Amygdala (tissue), 56 donors: ENCODE measurements around the gene CMSS1.

Experiments
- DNase-seq, 56 donors: peaks; one replicate each; lab custom pipeline; 2025; lab: John Stamatoyannopoulos, UW

Gene CMSS1

DNA sequence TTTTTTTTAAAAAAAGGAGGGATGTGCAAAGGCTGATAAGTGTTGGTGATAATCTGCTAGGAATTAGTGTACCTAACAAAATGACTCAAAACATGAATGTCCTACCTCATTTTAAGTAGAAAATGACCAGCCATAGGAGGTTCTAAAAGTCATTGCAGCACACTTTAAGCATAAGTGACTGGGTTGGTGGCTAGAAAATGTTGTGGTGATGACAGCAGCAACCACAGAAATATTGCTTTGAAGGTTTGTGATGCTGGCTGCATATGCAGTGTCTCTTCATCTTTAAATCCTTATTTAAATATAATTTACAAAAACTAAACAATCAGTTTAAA is 55.2 kb downstream of the CMSS1 start:
- DNase-seq: no peak

DNA sequence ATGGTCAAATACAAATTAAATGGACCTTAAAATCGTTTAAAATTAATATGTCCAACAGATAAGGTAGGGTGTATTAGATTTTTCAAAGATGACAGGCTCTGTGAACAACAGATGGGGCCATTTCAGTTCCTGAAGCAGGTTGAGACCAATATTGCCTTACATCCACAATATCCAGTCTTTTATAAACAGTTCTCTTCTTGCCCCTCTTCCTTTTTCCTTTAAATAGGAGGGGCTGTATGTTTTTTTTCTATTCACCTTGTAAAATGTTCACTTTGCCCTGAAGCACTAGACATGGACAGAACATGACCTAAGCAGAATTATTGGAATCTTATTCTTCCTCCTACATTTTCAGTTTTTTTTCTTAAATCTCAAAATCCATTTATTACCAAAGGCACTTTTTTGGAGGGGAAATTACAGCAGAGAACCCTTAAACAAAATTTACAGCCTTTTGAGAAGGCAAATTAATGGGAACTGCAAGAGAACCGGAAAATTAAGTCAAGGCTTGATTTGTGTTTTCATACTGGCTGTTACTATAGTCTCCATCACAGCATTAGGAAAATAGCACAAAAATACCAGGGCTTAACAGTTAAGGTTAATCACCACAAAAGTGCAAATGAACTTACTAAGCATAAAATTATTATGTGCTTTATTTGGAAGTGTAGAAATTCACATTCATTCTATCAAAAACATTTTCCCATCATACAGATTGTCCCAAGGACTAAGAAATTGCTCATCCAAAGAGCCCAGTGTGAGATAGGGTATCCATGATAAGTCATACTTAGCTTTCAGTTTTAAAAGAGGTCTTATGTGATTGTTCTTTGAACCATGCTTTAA is 55.8 kb downstream of the CMSS1 start:
- no peak for DNase-seq

DNA sequence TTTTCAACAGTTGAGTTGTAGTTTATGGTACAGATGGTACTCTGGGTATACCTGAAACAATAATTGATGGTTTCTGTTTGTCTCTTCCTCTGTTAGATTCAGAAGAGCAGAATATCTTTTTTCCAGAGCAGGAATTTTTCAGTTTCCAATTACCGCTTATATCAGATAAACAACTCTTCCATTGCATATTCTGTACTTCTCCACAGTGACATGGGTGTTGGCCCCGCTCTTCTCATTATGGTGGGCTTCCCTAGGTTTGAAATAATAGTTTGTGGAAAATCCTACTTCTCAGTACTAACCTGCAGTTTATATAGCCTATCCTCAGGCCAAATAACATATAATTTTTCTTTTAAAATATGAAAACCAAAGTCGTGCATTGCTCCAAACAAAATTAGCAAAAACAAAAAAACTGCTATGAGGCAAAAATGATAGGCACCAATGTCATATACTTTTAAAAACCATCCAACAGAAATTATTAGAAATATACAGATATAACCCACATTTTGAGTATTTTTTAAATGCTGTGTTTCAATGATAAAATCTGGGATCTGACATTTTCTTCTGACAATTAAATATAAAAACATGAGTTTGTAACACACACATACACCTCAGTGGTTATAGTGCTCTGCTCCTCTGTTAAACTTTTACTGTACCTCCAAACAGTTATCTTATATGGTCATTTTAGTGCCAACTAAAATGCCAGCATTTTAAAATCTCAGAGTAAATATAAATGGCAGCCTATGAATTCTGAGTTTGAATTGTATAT is 56.8 kb downstream of the CMSS1 start:
- DNase-seq: no peak

DNA sequence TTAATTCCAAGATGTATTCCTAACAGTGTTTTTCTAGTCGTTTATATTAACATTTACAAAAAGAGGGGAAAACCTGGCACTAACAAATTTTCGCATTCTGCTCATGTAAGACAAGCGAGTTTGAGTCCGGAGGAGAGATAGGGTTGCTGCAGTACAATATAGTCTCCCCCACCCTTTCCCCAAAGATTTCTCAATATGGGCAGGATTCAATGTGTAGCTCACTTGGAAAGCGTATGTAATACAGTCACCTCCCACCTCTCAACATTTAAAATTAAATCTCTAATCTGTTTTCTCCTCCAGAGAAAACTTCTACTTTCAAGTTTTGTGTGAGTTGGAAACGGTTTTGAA is 57.9 kb downstream of the CMSS1 start:
- no peak for DNase-seq

DNA sequence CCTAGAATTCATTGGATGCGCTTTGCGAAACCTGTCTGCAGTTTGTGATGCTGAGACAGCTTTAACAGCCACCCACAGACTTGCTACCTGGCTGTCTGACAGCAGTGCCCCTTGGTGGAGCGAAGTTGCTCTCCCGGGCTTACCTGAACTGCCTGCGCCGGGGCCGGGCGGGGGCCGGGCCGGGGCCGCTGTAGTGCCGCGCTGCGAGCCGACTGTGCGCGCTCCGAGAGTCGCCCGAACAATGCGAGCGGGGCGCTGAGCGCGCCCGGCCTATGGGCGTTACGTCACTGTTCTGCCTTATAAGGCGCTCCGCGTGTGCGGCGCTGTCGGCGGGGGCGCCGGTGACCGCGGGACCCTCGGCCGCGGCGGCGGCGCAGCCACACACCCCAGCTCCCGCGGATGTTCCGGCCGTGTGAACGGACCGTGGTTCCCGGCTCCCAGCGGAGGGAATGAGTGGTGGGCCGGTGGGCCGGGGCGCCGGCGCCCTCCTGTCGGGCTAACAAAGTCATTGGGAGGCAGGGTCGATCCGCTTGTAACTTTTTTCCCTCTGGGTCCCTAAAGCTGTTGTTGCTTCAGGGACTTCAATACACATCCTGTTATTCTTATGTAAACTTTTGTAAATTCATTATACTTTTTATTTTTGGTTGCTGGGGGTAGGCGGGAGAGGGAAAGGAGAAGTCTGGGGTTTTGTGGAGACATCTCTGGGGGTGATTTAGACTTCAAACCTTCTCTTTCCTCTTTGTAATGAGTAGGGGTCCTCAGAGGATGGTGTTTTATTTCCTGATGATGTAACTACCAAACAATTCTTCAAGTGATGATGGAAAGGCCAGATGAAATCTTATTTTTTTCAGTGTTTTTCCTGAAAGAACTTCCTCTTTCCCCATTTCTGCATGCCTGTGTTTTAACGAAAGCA is 58.5 kb downstream of the CMSS1 start:
- DNase-seq: peak in 49 of 56 donors; percentile 3 to 76 (median 44)

DNA sequence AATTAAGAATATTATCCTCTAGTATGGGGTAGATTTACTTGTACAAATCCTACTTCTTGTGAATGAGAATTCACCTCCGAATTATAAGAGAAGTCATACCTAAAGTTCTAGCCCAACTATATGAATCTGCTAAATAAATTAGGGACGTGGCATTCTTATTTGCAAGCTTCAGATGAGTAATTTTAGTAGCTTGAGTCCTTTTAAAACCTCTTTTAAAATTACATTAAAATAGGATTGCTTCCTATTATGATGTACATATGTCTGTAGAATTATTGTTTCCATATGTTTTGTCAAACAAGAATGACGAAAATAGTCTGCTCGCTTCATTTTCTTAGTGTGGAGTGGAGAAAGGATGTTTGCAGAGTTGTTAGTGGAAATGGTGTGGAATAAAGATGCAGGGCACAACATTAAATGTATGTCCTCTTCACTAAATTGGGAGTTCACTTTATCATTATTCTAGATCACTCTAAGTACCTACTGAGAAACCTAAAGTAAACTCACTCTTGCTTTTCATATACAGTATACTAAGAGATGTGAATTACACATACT is 59.4 kb downstream of the CMSS1 start:
- no peak for DNase-seq

DNA sequence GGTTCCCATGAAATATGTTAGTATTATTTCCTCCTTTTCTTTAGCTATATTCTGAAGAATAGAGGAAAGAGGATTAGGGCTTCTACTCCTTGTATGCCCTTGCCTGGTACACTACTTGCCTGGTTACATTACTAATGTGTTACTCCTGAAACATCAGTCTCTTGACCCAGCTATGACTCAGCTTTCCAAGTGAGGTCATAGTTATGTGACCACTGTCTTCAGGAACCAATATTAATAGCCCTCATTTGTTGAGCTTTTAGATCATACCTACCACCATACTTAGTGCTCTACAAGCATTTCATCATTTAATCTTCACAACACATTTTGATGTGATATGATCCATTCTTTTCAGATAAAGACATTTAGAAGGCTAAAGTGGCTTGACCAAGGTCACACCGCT is 60.3 kb downstream of the CMSS1 start:
- DNase-seq: no peak

DNA sequence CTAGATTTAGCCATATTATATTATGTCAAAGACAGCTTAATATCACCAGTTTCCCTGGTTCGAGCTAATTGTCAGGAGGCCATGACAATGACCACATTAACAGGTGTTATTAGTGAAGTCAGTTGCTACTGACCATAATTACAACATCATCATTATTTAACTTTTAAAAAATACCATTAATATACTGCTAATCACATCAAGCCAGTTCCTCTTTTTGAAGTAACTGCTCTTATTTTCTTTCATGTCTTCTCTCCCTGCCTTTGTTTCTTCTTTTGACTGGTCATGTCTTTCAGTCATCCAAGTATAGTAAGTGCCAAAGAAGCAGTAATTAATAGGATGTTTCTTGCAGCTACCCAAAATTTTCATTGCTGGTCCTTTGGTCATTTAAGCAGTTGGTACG is 61.6 kb downstream of the CMSS1 start:
- no peak for DNase-seq

DNA sequence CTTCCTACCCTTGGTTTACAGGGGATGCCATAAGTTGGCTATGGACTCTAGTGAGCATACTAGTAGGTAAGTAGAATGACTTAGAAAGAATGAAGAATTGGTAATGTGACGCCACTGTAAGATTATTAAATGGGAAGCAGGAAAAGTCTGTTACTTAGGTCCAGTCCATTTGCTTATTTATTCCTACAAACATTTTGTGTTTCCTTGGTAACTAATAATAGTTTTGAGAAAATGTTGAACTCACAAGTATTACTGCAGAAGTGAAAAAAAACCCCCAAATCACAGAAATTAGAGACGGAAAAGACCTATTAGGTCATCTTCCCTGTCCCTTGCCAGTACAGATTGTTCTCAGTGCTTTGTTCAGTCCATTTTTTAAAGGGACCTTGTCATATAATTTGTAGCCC is 63.5 kb downstream of the CMSS1 start:
- DNase-seq: no peak

DNA sequence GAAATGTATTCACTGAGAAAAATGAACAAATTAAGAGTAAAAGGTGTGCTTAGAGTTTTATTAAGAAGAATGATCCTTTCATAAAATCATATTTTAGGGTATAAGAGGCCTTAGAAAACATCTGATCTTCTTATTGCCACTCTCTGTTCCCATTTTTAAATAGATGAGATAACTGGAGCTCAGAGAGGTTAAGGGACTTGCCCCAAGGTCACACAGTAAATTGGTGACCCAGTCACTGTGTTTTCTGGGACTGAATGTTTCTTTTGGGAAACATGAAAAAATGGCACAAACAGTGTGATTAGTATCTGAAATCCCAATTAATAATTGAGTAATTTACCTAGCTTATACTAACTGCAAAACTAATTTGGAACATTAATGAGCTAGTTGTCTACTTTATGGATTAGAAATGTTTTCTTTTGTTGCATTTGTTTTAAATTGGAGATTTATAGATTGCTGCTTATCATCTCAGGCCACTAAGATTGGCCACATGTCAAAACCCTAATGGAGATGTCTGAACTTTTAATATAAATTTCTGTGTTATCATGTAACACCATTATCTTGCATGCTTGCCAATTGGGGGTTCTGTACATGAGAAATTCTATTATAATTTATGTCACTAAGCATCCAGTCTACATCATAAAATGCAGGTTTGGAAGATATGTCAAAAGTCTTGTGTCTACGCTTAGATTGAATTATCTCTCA is 64.9 kb downstream of the CMSS1 start:
- DNase-seq: no peak

DNA sequence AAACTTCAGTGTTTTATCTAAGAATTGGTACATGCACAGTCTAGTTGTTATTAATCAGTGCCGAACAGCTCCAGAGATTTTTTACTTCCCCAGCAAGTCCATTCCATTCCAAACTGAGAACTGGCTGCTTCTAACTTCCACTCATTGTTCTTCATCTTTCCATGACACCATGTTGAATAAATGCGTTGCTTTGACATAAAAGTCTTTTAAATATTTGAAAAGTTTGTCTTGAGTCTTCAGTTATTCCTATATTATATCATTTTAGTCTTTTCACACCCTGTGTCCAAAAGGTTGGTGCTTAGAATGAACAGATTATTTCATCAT is 65.4 kb downstream of the CMSS1 start:
- DNase-seq: no peak

DNA sequence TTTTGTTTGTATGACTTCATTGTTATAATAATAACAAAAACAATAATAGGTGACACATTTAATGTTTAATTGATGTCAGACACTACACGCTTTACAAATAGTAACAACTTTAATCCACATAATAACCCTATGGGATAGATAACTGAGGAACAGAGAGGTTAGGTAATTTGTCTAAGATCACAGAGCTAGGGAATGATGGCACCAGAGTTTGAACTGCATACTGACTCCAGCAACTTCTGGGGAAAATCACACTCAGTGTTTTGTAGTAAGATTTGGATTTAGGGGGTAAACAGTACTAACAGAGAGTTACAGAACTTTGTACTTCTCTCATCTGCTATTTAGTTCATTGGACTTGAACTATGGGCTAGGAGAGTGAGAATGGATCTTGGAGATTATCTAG is 66.0 kb downstream of the CMSS1 start:
- DNase-seq: no peak

DNA sequence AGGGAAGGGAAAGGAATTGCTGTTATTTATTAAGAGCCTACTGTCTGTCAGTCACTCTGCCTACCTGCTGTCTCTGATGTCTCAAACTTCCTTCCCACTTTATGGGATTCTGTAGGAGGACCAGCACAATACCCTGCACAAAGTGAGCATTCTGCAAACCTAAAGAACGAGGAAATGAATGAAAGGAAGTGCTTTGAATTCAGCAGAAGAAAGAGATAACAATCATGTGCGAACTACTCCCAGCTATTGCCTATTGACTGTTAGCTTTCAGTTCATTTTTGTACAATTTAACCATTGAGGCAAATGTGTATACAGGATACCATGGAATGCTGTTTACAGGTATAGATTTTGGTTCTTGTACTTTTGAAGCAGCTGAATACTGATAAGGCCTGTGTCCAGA is 66.8 kb downstream of the CMSS1 start:
- DNase-seq: no peak

DNA sequence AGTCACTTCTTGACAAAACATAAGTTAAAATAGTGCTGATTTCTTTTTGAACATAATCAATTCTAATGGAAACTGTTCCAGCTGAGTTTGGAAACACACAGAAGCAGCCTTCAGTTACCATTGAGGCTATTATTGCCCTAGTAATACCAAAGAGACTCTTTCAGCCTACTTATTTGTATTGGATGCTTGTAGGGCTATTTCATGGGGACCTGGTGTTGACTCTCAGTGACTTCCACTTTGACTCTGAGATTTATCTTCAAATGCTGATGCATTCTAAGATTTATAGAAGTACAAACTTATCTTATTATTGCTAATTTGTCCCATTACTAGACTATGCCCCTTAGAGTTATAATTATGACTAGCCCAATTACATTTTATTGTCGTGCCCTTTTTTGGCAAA is 67.4 kb downstream of the CMSS1 start:
- DNase-seq: no peak

DNA sequence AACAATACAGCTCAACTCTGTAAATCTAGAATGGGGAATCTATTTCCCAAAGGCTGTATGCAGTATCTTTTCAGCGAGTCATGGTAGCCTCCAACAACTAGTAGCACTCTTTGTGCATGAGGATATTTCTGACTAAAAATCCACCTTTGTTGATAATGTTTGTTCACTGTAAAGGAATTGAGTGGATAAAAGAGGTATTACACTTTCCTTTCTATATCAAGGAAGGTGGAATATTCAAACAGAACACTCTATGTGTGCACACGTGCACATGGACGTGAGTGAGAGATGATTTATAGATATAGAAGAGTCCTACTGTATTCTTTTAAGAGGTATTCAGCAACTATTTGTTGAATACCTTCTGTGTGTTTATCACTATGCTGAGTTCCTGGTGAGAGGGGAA is 68.2 kb downstream of the CMSS1 start:
- no peak for DNase-seq

DNA sequence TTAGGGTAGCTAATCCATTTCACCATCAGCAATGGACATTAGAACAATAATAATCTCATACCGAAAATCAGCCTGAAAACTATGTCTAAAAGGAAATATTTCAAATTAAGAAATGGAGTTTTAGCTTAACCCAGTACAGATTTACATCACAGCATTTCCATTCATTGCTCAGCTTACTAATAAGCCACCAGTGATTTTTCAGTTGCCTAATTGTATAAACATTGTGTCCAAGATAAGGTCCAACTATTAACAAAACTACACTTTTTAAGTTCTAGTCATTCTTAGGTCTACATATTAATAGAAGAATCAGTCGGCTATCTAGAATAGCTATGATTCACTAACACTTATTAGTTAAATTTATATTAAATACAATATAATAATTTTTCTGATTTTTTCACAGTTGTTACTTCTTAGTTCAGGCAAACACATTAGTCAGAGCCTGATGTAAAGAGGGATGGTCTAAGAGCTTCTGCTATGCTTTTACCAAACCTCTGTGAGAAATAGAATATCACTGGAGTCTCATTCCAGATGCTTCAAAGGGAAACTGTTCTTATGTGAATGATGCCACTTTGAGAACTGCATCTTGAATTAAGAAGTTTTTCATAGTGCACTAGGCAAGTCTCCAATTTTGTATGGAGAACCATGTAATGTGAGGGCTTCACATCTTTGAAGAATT is 74.1 kb downstream of the CMSS1 start:
- DNase-seq: no peak

DNA sequence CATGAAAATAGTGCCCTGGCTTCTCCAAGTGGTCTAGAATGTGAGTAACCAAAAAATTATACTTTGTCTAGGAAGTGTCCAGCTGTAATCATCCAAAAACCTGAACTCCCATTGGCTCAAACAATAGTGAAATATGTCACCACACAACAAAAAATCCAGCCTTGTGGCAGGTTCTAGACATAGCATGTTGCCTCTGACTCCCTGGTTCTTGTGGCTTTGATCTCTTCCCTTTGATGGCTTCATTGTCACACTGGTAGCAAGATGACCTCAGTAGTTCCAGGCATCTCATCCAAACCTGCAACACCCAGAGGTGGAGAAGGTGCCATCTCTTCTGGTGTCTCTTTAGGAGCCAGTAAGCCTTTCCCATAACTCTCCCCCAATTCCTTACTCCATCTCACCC is 74.7 kb downstream of the CMSS1 start:
- no peak for DNase-seq

DNA sequence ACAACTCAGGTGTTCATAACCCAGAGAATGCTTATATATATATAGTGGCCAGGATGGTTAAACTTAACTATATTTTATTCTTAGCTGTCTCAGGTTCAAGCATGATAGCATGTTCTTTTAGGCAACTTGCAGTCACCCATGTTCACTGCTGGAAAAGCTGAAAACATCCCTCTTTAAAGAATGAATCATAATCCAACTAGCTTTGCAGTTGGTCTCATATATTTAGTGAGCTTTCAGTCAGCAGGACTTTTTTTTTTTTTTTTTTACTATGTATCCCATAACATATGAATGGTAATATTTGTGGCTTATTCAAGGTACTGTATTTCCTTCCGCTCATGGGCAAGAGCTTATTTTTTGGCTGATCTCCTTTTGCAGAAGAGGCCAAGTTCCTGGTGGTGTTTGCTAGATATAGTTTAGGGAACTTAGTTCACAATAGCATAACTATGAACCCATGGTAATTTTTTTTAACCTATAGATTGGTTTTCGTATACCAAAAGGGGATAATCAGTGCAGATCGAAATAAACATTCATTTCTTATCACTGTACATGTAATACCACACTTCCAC is 77.6 kb downstream of the CMSS1 start:
- DNase-seq: no peak

DNA sequence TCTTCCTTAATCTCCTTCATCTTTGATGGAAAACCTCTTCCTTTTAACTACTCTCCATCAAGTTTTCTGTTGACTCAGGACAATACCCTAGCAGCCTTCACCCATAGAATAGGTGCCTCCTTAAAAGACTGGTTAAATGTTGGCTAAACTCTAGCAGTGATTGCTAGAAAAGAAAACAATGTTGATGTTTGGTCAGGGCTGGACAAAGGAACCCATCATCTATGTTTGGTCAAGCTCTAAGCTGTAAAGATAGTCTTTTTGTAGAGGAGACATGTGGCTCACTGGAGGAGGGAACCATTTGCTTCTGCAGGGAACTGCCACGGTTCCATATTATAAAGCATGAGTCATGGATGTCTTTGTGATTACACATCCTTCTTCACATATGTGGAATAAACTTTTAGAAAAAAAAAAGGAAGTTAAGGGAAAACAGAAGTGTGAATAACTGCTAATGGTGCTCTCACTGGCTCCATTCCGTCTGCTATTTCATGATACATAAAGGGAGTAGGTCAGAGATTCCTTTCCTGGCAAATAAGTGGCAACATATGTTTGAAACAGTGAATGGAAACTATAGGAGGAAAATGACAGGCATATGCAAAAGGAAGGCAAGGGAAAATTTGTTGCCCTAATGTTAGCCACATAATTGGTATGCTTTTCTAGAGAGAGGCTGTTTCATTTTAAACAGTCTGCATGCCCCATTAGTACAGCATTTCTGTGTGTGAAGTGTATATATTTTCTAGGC is 78.2 kb downstream of the CMSS1 start:
- DNase-seq: no peak
